Glutamatergic neuron (in vitro differentiated cells): ENCODE data around the gene NEURL4. TPM values are rescaled to one million over a fixed set of nuclear protein-coding genes. Genes with fewer than 3 reads are reported as not detected.
A peak's percentile ranks its signal among the peaks of the same experiment; 100 is the strongest.
"Not testable (repeated sequence)": the region's sequence is repeated elsewhere in the genome, so short reads cannot be mapped to it uniquely, and the experiment has no call there.

Experiments used
- DNase-seq: peaks from one replicate; pipeline ENCODE4 v3.0.0; 2022
- H3K27ac Mint-ChIP-seq: one replicate; pipeline ENCODE4 v1.8.0; 2020; ENCODE audit warnings: mild to moderate bottlenecking, mixed read lengths, inconsistent platforms; ENCODE audit not compliant: unreplicated experiment
- H3K27me3 Mint-ChIP-seq: one replicate; pipeline ENCODE4 v1.8.0; 2020; ENCODE audit warnings: mild to moderate bottlenecking, moderate library complexity, mixed read lengths, inconsistent platforms; ENCODE audit not compliant: unreplicated experiment
- H3K36me3 Mint-ChIP-seq: one replicate; pipeline ENCODE4 v1.8.0; 2020; ENCODE audit warnings: mild to moderate bottlenecking, mixed read lengths, inconsistent platforms; ENCODE audit not compliant: unreplicated experiment
- H3K4me1 Mint-ChIP-seq: one replicate; pipeline ENCODE4 v1.8.0; 2020; ENCODE audit warnings: mild to moderate bottlenecking, low read depth, mixed read lengths, inconsistent platforms; ENCODE audit not compliant: unreplicated experiment
- H3K4me3 Mint-ChIP-seq: one replicate; pipeline ENCODE4 v1.8.0; 2020; ENCODE audit warnings: mild to moderate bottlenecking, mixed read lengths, inconsistent platforms; ENCODE audit not compliant: unreplicated experiment
- H3K9me3 Mint-ChIP-seq: one replicate; pipeline ENCODE4 v1.8.0; 2020; ENCODE audit warnings: mild to moderate bottlenecking, moderate library complexity, mixed read lengths, inconsistent platforms; ENCODE audit not compliant: unreplicated experiment
- total RNA-seq: library from RNA; stranded (reverse); fragmentation: NEBNext Ultra II Directional; extraction: Animal tissue kit (Norgen Biotek cat#: 25700); gene quantifications from one replicate; pipeline ENCODE4 v1.2.1, GENCODE V29; 2021; ENCODE audit not compliant: unreplicated experiment
- TF ChIP-seq, protein P1 (sequence below): fragments of 200-600 bp; sonication (generic); IDR thresholded peaks from one replicate; pipeline ENCODE4 v1.5.0; 2021; ENCODE audit not compliant: partially characterized antibody, unreplicated experiment

The NEURL4 gene
- total RNA-seq, 1 donor from 2014 or later: 97.6 TPM

DNA sequence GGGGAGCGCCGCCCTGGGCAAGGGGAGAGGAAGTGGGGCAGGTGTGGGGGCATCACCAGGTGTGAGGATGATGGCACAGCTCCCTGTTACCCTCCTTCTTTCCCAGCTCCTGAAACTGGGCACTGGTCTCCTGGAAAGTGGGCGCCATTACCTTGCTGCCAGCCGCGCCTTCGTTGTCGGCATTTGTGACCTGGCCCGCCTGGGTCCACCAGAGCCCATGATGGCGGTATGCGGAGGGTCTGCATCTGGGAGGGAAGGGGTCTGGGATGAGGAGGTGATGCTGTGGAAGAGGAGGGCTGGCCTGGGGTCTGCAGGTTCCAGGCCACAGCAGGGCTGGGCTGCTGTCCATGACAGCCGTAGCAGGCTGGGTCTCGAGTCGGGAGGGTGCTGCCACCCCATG lies 12.7 kb upstream of the NEURL4 start:
- TF ChIP-seq, protein P1, sequence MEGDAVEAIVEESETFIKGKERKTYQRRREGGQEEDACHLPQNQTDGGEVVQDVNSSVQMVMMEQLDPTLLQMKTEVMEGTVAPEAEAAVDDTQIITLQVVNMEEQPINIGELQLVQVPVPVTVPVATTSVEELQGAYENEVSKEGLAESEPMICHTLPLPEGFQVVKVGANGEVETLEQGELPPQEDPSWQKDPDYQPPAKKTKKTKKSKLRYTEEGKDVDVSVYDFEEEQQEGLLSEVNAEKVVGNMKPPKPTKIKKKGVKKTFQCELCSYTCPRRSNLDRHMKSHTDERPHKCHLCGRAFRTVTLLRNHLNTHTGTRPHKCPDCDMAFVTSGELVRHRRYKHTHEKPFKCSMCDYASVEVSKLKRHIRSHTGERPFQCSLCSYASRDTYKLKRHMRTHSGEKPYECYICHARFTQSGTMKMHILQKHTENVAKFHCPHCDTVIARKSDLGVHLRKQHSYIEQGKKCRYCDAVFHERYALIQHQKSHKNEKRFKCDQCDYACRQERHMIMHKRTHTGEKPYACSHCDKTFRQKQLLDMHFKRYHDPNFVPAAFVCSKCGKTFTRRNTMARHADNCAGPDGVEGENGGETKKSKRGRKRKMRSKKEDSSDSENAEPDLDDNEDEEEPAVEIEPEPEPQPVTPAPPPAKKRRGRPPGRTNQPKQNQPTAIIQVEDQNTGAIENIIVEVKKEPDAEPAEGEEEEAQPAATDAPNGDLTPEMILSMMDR: no peak
- H3K9me3 Mint-ChIP-seq: peaks cover 2% of the 10 kb centered on the region
- no peaks in the 10 kb centered on the region for H3K36me3 Mint-ChIP-seq
- peaks cover 4% of the 10 kb centered on the region for H3K27me3 Mint-ChIP-seq
- no peak overlapping the region for H3K27ac Mint-ChIP-seq
- DNase-seq: no peak
- H3K4me1 Mint-ChIP-seq: no peaks in the 10 kb centered on the region
- H3K4me3 Mint-ChIP-seq: no peak overlapping the region

DNA sequence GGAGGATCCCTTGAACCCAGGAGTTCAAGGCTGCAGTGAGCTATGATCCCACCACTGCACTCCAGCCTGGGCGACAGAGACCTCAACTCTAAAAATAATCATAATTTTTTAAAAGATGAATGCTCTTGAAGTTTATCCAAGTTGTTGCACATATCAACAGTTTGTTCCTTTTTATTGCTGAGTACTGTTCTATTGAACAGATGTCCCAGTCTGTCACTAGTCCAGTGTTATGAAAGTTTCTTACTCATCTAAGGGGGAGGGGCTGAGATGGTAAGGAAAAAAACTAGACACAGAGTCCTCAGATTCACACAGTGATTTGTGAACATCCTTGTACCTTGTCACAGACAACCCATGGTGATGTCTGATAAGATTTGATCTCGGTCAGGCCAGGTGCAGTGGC lies 11.0 kb upstream of the NEURL4 start:
- Mint-ChIP-seq H3K4me3 (no peak overlapping the region), H3K9me3 (peaks cover 2% of the 10 kb centered on the region), H3K4me1 (no peaks in the 10 kb centered on the region), H3K27me3 (peaks cover 4% of the 10 kb centered on the region), H3K36me3 (no peaks in the 10 kb centered on the region), H3K27ac (no peak overlapping the region)
- DNase-seq: no peak
- TF ChIP-seq, protein P1: no peak

DNA sequence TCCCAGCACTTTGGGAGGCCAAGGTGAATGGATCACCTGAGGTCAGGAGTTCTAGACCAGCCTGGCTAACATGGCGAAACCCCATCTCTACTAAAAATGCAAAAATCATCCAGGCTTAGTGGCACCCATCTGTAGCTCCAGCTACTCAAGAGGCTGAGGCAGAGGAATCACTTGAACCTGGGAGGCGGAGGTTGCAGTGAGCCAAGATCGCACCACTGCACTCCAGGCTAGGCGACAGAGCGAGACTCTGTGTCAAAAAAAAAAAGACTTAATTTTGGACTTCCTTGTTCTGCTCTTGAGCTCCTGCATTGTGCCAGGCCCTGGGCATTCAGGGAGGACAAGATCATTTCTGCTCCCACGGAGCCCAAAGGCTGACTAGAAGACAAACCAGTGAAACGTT lies 8.5 kb upstream of the NEURL4 start:
- H3K4me3 Mint-ChIP-seq, H3K27me3 Mint-ChIP-seq, H3K36me3 Mint-ChIP-seq, DNase-seq, H3K4me1 Mint-ChIP-seq, H3K9me3 Mint-ChIP-seq: not testable (repeated sequence)
- peak overlapping the region; percentile 70 for H3K27ac Mint-ChIP-seq

DNA sequence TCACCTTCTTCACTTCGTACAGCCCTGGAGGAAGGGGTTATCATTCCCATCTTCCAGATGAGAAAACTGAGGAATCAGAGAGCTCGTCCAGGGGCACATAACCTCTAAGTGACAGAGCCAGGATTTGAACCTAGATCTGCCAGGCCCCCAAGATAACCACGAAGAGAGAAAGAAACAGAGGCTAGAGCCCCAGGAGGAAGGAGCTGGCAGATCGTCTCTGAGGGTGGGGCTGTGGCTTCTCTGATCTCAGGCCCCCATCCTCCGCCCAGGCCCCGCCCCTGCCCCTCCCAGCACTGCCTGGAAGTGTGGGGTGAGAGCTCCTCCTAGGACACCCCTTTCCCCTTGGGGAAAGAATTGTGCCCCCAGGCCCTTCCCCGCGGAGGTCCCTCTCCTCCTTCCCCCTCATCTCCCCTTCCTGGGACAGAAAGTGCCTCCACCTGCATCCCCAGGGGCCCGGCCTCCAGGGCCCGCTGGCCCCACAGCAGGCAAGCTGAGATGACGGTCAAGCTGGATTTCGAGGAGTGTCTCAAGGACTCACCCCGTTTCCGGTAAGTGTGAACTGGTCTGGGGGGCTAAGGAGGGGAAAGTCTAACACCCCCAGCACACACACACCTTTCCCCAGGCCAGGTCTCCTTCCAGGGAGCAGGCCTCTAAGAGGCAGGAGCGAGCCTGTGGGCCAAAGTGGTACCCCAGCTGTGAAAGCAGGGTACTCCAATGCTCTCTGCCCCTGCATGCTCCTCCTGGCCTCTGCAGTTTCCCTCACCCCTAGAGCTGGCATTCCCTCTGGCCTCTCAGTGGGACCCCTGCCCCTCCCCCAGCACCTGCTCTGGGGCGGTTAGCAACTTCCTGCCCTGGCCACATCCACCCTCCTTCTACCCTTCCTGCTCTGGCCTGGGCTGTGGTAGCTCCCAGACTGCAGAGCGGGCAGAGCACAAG lies 7.4 kb upstream of the NEURL4 start, which contains the start of gene ACAP1:
Gene ACAP1 (plus strand): TSS at position 290 of the 936 bp plus-strand sequence. CDS start 206 bp downstream, at position 496.
- DNase-seq: no peak
- Mint-ChIP-seq H3K27me3 (peaks cover 2% of the 10 kb centered on the region), H3K4me1 (no peaks in the 10 kb centered on the region), H3K4me3 (no peak within 1 kb of the TSS), H3K27ac (no peak within 1 kb of the TSS), H3K36me3 (no peaks in the 10 kb centered on the region), H3K9me3 (peaks cover 2% of the 10 kb centered on the region)
- TF ChIP-seq, protein P1: no peak

DNA sequence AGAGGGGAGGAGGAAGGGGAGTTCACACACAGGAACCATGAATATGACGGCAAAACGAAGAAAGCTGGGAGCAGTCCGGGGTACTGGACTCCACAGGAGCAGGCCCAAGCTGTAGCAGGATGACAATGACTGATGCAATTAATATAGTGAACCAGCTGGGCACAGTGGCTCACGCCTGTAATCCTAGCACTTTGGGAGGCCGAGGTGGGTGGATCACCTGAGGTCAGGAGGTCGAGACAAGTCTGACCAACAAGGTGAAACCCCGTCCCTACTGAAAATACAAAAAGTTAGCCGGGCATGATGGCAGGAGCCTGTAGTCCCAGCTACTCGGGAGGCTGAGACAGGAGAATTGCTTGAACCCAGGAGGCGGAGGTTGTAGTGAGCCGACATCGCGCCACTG lies 6.6 kb upstream of the NEURL4 start:
- H3K27me3 Mint-ChIP-seq, DNase-seq, H3K9me3 Mint-ChIP-seq, H3K27ac Mint-ChIP-seq, H3K36me3 Mint-ChIP-seq, H3K4me3 Mint-ChIP-seq, H3K4me1 Mint-ChIP-seq: not testable (repeated sequence)

DNA sequence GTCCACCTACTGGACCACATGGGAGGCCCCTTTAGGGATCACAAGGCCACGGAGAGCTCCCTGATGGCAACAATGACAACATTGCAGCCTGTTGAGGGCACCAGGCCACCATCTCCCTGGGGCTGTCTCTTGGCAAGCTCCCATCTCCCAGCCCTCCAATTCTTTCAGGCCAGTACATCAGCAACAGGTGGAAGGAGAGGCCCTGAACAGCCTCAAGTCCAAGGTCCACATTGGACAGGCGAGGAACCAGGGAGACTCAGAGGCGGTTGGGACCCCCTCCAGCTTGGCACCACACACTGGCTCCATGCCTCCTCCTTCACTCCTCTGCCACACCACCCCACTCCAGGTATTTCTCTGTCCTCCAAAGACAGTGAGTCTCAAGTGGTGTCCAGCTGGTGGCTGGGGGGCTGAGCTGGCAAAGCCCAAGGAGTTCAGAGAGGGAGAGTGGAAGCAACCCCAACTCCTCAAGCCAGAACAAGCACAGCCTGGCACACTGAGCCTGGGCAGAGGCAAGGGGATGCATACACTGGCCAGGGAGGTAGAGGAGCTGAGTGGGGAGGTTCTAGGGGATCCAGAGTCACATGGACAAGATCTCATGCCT lies 5.9 kb upstream of the NEURL4 start:
- TF ChIP-seq, protein P1: no peak
- no peak for DNase-seq
- Mint-ChIP-seq H3K27ac (no peak overlapping the region), H3K4me1 (no peaks in the 10 kb centered on the region), H3K9me3 (no peaks in the 10 kb centered on the region), H3K36me3 (no peaks in the 10 kb centered on the region), H3K27me3 (no peaks in the 10 kb centered on the region), H3K4me3 (no peak overlapping the region)

DNA sequence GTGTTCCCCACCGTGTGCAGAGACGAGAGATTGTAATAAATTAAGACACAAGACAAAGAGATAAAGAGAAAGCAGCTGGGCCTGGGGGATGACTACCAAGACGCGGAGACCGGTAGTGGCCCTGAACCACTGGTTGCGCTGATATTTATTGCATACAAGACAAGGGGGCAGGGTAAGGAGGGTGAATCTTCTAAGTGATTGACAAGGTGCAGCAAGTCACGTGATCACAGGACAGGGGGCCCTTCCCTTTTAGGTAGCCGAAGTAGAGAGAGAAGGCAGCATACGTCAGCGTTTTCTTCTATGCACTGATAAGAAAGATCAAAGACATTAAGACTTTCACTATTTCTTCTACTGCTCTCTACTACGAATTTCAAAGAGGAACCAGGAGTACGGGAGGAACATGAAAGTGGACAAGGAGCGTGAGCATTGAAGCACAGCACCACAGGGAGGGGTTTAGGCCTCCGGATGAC lies 3.5 kb upstream of the NEURL4 start:
- not testable (repeated sequence) for DNase-seq, H3K27me3 Mint-ChIP-seq, H3K4me3 Mint-ChIP-seq, H3K36me3 Mint-ChIP-seq, H3K27ac Mint-ChIP-seq, H3K9me3 Mint-ChIP-seq, H3K4me1 Mint-ChIP-seq
